ENCODE measurements around the gene APOL5.
"Not testable (repeated sequence)": the region's sequence is repeated elsewhere in the genome, so short reads cannot be mapped to it uniquely, and the experiment has no call there.

APOL5 gene, protein sequence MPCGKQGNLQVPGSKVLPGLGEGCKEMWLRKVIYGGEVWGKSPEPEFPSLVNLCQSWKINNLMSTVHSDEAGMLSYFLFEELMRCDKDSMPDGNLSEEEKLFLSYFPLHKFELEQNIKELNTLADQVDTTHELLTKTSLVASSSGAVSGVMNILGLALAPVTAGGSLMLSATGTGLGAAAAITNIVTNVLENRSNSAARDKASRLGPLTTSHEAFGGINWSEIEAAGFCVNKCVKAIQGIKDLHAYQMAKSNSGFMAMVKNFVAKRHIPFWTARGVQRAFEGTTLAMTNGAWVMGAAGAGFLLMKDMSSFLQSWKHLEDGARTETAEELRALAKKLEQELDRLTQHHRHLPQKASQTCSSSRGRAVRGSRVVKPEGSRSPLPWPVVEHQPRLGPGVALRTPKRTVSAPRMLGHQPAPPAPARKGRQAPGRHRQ

DNA sequence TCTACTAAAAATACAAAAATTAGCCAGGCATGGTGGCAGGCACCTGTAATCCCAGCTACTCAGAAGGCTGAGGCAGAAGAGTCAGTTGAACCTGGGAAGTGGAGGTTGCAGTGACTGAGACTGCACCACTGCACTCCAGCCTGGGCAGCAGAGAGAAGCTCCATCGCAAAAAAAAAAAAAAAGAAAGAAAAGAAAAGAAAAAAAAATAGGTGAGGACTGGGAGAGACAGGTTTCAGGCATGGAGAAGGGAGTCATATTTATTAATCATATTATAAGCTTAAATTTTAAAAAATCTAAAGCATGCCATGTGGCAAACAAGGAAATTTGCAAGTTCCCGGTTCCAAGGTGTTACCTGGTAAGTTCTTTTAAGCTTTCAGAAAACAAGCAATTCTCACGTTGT lies at the start of gene APOL5:
Gene APOL5, plus strand, starts transcription at position 301 of the 400 bp plus-strand sequence. Its CDS starts 0 bp downstream, at position 301.
- no peak for DNase-seq

- no peak for DNase-seq
Measured at GRCh38 chr22:35674335-35674734, 43.3 kb upstream of the APOL5 start.

- DNase-seq, result not testable (repeated sequence)
Measured at GRCh38 chr22:35676065-35676464, 41.6 kb upstream of the APOL5 start.

- no peak for DNase-seq
Measured at GRCh38 chr22:35677460-35678187, 40.0 kb upstream of the APOL5 start.

DNA sequence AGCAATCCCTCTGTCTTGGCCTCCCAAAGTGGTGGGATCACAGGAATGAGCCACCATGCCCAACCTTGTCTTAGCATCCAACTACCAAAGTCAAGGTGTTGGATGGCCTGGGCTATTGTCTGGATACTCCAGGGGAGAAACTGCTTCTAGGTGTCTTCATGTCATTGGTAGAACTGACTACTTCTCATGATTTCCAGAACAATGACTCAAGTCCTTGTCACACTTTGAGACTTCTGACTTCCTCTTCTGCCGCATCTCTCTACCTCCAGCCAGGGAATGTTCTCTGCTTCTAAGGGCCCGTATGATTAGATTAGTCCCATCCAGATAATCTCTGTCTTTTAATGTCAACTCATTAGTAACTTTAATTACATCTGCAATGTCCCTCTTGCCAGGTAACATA lies 38.8 kb upstream of the APOL5 start:
- DNase-seq, result no peak

GRCh38 chr22:35679492-35679891 lies 38.2 kb upstream of the APOL5 start:
- not testable (repeated sequence) for DNase-seq

DNA sequence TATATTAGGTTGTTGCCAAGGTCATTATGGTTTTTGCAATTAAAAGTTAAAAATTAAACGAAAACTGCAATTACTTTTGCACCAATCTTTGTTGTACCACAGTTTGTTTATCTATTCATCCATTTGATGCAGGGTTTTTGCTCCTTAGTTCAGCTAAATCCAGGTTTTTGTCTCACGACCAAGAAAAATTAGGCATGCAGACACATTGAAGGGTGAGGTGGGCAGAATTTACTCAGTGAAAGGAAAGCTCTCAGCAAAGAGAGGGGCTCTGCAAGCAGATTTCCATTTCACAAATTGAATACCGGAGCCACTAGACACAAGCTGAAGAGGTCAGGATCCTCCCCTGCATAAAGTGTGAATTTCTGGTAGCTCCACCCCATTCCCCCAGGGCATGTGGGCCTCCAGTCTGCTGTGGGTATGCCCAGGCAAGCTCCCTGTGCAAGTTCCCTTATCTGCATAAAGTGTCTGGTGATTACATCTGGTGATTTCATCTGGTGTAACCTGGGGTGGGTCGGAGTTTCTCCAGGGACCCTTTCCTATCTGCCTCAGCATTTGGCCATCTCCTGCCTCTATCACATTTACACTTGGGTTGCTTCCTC lies 36.1 kb upstream of the APOL5 start:
- no peak for DNase-seq

DNA sequence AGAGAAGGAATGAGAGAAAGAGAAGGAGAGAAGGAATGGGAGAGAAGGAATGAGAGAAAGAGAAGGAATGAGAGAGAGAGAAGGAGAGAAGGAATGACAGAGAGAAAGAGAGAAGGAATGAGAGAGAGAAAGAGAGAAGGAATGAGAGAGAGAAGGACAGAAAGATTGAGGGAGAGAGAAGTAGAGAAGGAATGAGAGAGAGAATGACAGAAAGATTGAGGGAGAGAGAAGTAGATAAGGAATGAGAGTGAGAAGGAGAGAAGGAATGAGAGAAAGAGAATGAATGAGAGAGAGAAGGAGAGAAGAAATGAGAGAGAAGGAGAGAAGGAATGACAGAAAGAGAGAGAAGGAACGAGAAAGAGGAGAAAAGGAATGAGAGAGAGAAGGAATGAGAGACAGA lies 34.1 kb upstream of the APOL5 start:
- DNase-seq, result no peak

DNA sequence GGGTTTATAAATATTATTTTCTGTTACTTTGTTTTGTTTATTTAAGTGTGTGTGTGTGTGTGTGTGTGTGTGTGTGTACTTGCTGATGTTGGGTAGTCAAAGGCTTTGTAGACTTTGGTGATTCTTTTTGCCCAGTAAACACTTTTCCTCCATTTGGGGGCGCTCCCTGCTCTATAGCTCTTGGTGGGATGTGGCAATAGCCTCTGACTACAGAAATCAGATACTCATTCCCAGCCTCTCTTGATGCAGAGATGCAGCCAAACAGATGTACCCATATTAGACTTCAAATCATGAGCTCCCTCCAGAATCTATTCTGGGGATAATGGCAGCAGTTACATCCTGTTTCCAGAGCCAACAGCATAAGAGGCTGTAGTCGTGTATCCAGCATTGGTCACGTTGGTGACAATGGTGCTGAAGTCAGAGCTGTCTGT lies 33.4 kb upstream of the APOL5 start:
- DNase-seq, result no peak

GRCh38 chr22:35684732-35685131 lies 32.9 kb upstream of the APOL5 start:
- DNase-seq, result no peak

DNA sequence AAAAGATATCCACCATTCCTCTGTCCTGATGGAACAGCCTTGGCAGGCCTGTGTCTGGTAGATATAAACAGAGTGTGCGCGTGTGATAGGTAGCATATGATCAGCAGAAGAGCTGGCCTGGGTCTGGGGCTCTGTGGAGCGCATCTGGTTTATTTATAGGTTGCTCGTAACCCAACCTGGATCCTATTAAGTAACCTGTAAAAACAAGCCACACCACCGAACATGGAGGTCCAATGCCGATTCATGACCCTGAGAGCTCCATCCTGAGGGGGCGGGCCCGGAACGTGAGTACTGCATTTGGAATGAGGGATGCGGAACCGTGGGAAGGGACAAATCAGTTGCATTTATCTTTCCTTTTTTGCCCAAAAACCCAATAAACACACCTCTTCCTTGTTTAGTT lies 31.9 kb upstream of the APOL5 start:
- no peak for DNase-seq

DNA sequence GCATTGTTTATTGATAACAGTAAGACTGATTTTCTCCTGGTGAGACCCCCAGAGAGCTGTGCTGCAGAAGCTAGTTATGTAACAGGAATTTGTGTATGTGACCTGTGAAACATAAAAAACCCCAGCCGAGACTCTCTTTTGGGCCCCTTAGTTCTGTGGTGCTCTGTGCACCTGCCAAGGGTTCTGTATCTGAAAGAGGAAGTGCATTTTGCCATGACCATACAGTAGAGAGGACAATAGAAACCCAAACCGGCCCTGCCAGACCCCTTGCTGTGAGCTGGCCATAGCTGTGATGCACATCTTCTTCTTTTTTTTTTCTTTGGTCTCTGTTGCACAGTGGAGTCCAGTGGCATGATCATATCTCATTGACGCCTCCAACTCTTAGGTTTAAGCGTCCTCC lies 31.4 kb upstream of the APOL5 start:
- DNase-seq, result no peak

- no peak for DNase-seq
Measured at GRCh38 chr22:35687461-35687860, 30.2 kb upstream of the APOL5 start.

- no peak for DNase-seq
Measured at GRCh38 chr22:35688913-35689675, 28.6 kb upstream of the APOL5 start.

GRCh38 chr22:35690001-35690400 lies 27.7 kb upstream of the APOL5 start:
- DNase-seq, result no peak

GRCh38 chr22:35695202-35695601 lies 22.5 kb upstream of the APOL5 start:
- no peak for DNase-seq

DNA sequence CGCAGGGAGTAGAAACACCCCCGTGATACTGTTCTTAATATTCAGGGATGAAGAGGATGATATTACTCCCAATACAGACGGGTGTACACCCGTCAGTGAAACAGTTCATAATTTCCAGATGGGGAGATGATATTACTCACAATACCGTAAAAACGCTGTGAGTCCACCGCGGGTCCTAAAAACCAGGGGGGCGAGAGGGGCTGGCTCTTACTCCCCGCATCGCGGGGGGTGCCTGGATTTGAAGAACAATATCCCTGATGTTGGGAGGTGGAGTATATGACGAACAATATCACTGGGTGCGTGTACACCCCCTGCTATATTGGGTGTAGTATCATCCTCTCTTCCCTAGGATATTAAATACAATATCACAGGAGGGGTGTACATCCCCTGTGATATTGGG lies 20.5 kb upstream of the APOL5 start:
- DNase-seq, result peak; percentile 58

DNA sequence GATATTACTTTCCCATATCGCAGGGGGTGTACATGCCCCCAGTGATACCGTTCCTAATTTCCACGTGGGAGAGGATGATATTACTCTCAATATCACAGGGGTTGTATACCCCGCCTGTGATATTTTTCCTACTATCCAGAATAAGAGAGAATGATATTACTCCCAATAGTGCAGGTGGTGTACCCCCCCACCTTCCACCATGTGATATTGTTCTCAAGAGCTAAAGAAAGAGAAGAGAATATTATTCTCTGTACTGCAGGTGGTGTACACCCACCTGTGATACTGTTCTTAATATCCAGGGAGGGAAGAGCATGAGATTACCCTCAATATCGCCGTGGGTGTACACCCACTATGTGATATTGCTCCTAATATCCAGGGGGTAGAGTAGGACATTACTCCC lies 17.8 kb upstream of the APOL5 start:
- DNase-seq, result not testable (repeated sequence)

GRCh38 chr22:35703861-35704584 lies 13.6 kb upstream of the APOL5 start:
- DNase-seq, result no peak

DNA sequence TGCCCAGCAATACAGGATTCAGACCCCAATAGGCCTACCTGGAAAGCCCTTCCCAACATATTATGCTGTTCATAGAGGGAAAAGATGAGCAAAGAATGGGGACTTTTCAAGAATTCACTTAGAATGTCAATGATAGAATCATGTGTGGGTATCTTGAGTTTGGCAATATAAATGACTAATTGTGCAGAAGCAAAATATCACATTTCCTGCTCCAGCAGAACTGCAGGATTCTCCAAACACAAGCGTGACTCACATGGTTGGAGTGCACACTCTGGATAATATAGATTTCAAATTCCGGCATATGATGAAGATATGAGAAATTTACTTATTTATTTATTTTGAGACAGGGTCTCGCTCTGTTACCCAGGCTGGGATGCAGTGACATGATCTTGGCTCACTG lies 12.5 kb upstream of the APOL5 start:
- no peak for DNase-seq

DNA sequence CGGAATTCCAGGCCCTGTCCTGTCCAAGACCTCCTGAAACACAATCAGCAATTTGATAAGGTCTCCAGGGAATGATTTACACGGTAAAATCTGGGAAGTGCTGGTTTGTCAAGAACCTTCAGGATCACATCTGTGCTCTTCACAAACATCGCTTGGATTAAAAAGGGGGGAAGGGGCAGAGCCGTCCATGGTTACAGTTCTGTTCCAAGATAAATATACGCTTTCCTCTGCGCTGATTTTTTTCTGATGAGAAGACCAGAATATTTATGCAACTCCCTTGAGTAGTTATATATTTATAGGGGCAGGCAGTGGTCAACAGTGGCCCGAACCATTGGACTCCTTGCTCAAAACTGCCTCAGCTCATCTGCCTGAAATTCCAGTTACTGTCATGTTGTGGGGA lies 9.2 kb upstream of the APOL5 start:
- no peak for DNase-seq

- no peak for DNase-seq
Measured at GRCh38 chr22:35708917-35709316, 8.8 kb upstream of the APOL5 start.
